IMR-90 (cell line): ENCODE data around the gene OTUD5. TPM values are rescaled to one million over a fixed set of nuclear protein-coding genes. Genes with fewer than 3 reads are reported as not detected.

Experiments
- ATAC-seq: fragments of 200-7000 bp; cut with Tn5 transposase; 2 replicates; pipeline ENCODE4 v1.9.1; 2020; ENCODE audit warnings: low read depth, mild to moderate bottlenecking, moderate library complexity
- BruUV-seq: library from RNA; stranded (reverse); fragments of 400-500 nt; replicated peaks from 2 replicates; lab custom pipeline; 2021; lab: Mats Ljungman, UMichigan
- CTCF ChIA-PET: fragments of 300-600 bp; formaldehyde crosslinking; extraction: SDS; loops from one replicate; lab custom pipeline; 2021; ENCODE audit warnings: antibody characterized with exemption; lab: Yijun Ruan, JAX
- POLR2A ChIA-PET: fragments of 300-600 bp; sonication (Branson Sonifier 250); formaldehyde crosslinking; loops from one replicate; lab custom pipeline; 2022; ENCODE audit warnings: antibody characterized with exemption; ENCODE audit not compliant: unreplicated experiment; lab: Charles Lee
- DNase-seq: peaks from one replicate; pipeline ENCODE4 v3.0.0; 2013
- H2AFZ ChIP-seq: replicated peaks from 2 replicates; pipeline ENCODE3; 2013; ENCODE audit warnings: low read length, mild to moderate bottlenecking; ENCODE audit not compliant: poor library complexity
- H2AK5ac ChIP-seq: 2 replicates; pipeline ENCODE4 v1.6.1; 2013; ENCODE audit warnings: low read depth, low read length, inconsistent platforms
- H2AK9ac ChIP-seq: replicated peaks from 2 replicates; pipeline ENCODE3; 2013; ENCODE audit warnings: mild to moderate bottlenecking, low read depth, low read length, moderate library complexity; ENCODE audit not compliant: poor library complexity
- H2BK120ac ChIP-seq: 2 replicates; pipeline ENCODE4 v1.6.1; 2013; ENCODE audit warnings: low read depth, low read length, inconsistent platforms
- H2BK15ac ChIP-seq: 3 replicates; pipeline ENCODE4 v1.6.1; 2013; ENCODE audit warnings: low read depth, low read length, inconsistent platforms
- H2BK20ac ChIP-seq: 2 replicates; pipeline ENCODE4 v1.6.1; 2013; ENCODE audit warnings: low read depth, mild to moderate bottlenecking, inconsistent platforms, low read length, moderate library complexity
- H2BK5ac ChIP-seq: 2 replicates; pipeline ENCODE4 v1.6.1; 2013; ENCODE audit warnings: mild to moderate bottlenecking, low read depth, low read length, inconsistent platforms; ENCODE audit not compliant: poor library complexity, severe bottlenecking
- H3K14ac ChIP-seq: replicated peaks from 2 replicates; pipeline ENCODE4 v1.6.1; 2013; ENCODE audit warnings: low read depth, low read length, inconsistent platforms
- H3K18ac ChIP-seq: 2 replicates; pipeline ENCODE4 v1.6.1; 2013; ENCODE audit warnings: low read depth, low read length, control low read depth
- H3K23ac ChIP-seq: 2 replicates; pipeline ENCODE4 v1.6.1; 2013; ENCODE audit warnings: low read depth, low read length, inconsistent platforms
- H3K27ac ChIP-seq: 2 replicates; pipeline ENCODE4 v1.5.1; 2013; ENCODE audit warnings: mild to moderate bottlenecking, control low read depth, low read length; ENCODE audit not compliant: insufficient read depth
- H3K27me3 ChIP-seq: 2 replicates; pipeline ENCODE4 v1.6.1; 2013; ENCODE audit warnings: low read length; ENCODE audit not compliant: control insufficient read depth, insufficient read depth
- H3K36me3 ChIP-seq: 2 replicates; pipeline ENCODE4 v1.6.1; 2013; ENCODE audit warnings: low read length, mixed read lengths; ENCODE audit not compliant: control insufficient read depth, insufficient read depth
- H3K4ac ChIP-seq: 2 replicates; pipeline ENCODE4 v1.6.1; 2013; ENCODE audit warnings: low read depth, low read length, inconsistent platforms
- H3K4me1 ChIP-seq: 2 replicates; pipeline ENCODE4 v1.6.1; 2013; ENCODE audit warnings: low read length, mixed read lengths; ENCODE audit not compliant: control insufficient read depth, insufficient read depth
- H3K4me2 ChIP-seq: 2 replicates; pipeline ENCODE4 v1.6.1; 2013; ENCODE audit warnings: low read depth, mild to moderate bottlenecking, control low read depth, low read length, moderate library complexity
- H3K4me3 ChIP-seq: 2 replicates; pipeline ENCODE4 v1.5.1; 2013; ENCODE audit warnings: low read depth, mild to moderate bottlenecking, control low read depth, low read length, moderate library complexity; ENCODE audit not compliant: insufficient read depth
- H3K56ac ChIP-seq: 2 replicates; pipeline ENCODE4 v1.6.1; 2013; ENCODE audit warnings: low read length, inconsistent platforms; ENCODE audit not compliant: insufficient read depth; ENCODE audit errors: extremely low read depth
- H3K79me1 ChIP-seq, 2 experiments: 2 replicates each; pipeline ENCODE4 v1.6.1; 2013; ENCODE audit warnings: low read length in 2 of 2, inconsistent platforms in 1 of 2, low read depth in 1 of 2
- H3K9ac ChIP-seq: 2 replicates; pipeline ENCODE4 v1.6.1; 2013; ENCODE audit warnings: low read depth, low read length, control low read depth
- H3K9me1 ChIP-seq: 2 replicates; pipeline ENCODE4 v1.6.1; 2013; ENCODE audit warnings: low read length, inconsistent platforms; ENCODE audit not compliant: insufficient read depth
- H3K9me3 ChIP-seq: 2 replicates; pipeline ENCODE4 v1.6.1; 2013; ENCODE audit warnings: low read length; ENCODE audit not compliant: control insufficient read depth, insufficient read depth
- H4K20me1 ChIP-seq: 2 replicates; pipeline ENCODE4 v1.6.1; 2013; ENCODE audit warnings: low read length, inconsistent platforms; ENCODE audit not compliant: insufficient read depth
- H4K5ac ChIP-seq: 2 replicates; pipeline ENCODE4 v1.6.1; 2013; ENCODE audit warnings: mild to moderate bottlenecking, low read depth, low read length, control low read depth
- H4K8ac ChIP-seq, 2 experiments: 2 replicates each; pipeline ENCODE4 v1.6.1; 2013; ENCODE audit warnings: low read depth in 2 of 2, low read length in 2 of 2, control low read depth in 1 of 2, inconsistent platforms in 1 of 2
- H4K91ac ChIP-seq: 2 replicates; pipeline ENCODE4 v1.6.1; 2013; ENCODE audit warnings: low read depth, low read length, inconsistent platforms; ENCODE audit not compliant: insufficient read depth
- BHLHE40 ChIP-seq: fragments of 150-350 bp; IDR thresholded peaks from 2 replicates; pipeline ENCODE4 v1.6.1; 2016; ENCODE audit warnings: mild to moderate bottlenecking, low read depth, low read length
- CEBPB ChIP-seq: IDR thresholded peaks from 2 replicates; pipeline ENCODE4 v1.6.1; 2012; ENCODE audit warnings: low read depth, low read length, improper control_type of control experiment
- CHD1 ChIP-seq: IDR thresholded peaks from 2 replicates; pipeline ENCODE4 v1.6.1; 2012; ENCODE audit warnings: low read depth, low read length, improper control_type of control experiment
- FOS ChIP-seq: fragments of 150-350 bp; IDR thresholded peaks from 2 replicates; pipeline ENCODE4 v1.6.1; 2016; ENCODE audit warnings: low read depth, low read length
- MAFK ChIP-seq: IDR thresholded peaks from 2 replicates; pipeline ENCODE4 v1.6.1; 2012; ENCODE audit warnings: low read depth, low read length, improper control_type of control experiment
- MAZ ChIP-seq: IDR thresholded peaks from 2 replicates; pipeline ENCODE4 v1.6.1; 2012; ENCODE audit warnings: low read depth, mild to moderate bottlenecking, low read length, improper control_type of control experiment, moderate library complexity, borderline replicate concordance
- MXI1 ChIP-seq: IDR thresholded peaks from 2 replicates; pipeline ENCODE4 v1.6.1; 2012; ENCODE audit warnings: low read depth, mild to moderate bottlenecking, low read length, moderate library complexity, borderline replicate concordance
- NFE2L2 ChIP-seq: fragments of 150-350 bp; IDR thresholded peaks from 2 replicates; pipeline ENCODE4 v1.6.1; 2016; ENCODE audit warnings: low read depth, mild to moderate bottlenecking, low read length
- POLR2A ChIP-seq: IDR thresholded peaks from 2 replicates; pipeline ENCODE4 v1.6.1; 2012; ENCODE audit warnings: mild to moderate bottlenecking, low read depth, low read length
- RAD21 ChIP-seq: IDR thresholded peaks from 2 replicates; pipeline ENCODE4 v1.6.1; 2012; ENCODE audit warnings: low read length, improper control_type of control experiment
- RCOR1 ChIP-seq: IDR thresholded peaks from 2 replicates; pipeline ENCODE4 v1.6.1; 2012; ENCODE audit warnings: mild to moderate bottlenecking, low read length, improper control_type of control experiment; ENCODE audit not compliant: insufficient replicate concordance
- RFX5 ChIP-seq: IDR thresholded peaks from 2 replicates; pipeline ENCODE4 v1.8.0; 2012; ENCODE audit warnings: low read depth, mild to moderate bottlenecking, low read length, moderate library complexity
- SMC3 ChIP-seq: fragments of 150-350 bp; IDR thresholded peaks from 2 replicates; pipeline ENCODE4 v1.6.1; 2016; ENCODE audit warnings: low read depth, mild to moderate bottlenecking, antibody characterized with exemption, low read length, moderate library complexity
- WGBS, 2 experiments: methylation state at CpG; one replicate each; pipeline versions ENCODE4 v1.1.5 to v1.1.7; 2013; ENCODE audit warnings: missing lambda C conversion rate in 2 of 2; ENCODE audit not compliant: insufficient read length in 1 of 2; ENCODE audit errors: extremely low coverage in 2 of 2; 5-methylcytosine and 5-hydroxymethylcytosine counted together
- dilution Hi-C: fragments of 300-500 bp; cut with HindIII; formaldehyde crosslinking; loops from one replicate; pipeline ENCODE4 v1.14.3; 2018; ENCODE audit warnings: low sequenced_read_pairs; ENCODE audit not compliant: unreplicated experiment
- in situ Hi-C: fragments of 300-500 bp; cut with MboI; formaldehyde crosslinking; loops from 3 replicates; pipeline ENCODE4 v1.14.3; 2019; ENCODE audit warnings: low sequenced_read_pairs, inconsistent platforms, mixed read lengths
- intact Hi-C: fragments of 100-400 bp; cut with micrococcal nuclease; formaldehyde crosslinking; loops from 2 replicates; pipeline ENCODE4 v1.10.0; 2022
- polyA plus RNA-seq, 3 experiments: library from polyadenylated mRNA; depleted of rRNA; stranded (reverse); fragments of >200 nt; gene quantifications; 2 replicates each; pipeline ENCODE4 v1.2.3, GENCODE V29; 2012; ENCODE audit warnings: low replicate concordance in 1 of 3
- total RNA-seq: library from RNA; depleted of rRNA; stranded (reverse); fragments of >200 nt; gene quantifications from 2 replicates; pipeline ENCODE4 v1.2.3, GENCODE V29; 2012
- TF ChIP-seq, protein P1 (sequence below): fragments of 150-350 bp; IDR thresholded peaks from 2 replicates; pipeline ENCODE4 v1.6.1; 2017; ENCODE audit warnings: mild to moderate bottlenecking, antibody characterized with exemption, low read length, low read depth
- TF ChIP-seq, protein P2 (sequence below): conservative IDR thresholded peaks from 2 replicates; pipeline ENCODE4 v1.5.1; 2012; ENCODE audit warnings: mild to moderate bottlenecking, low read depth, low read length, improper control_type of control experiment
- TF ChIP-seq, protein P3 (sequence below): fragments of 150-350 bp; IDR thresholded peaks from 2 replicates; pipeline ENCODE4 v1.6.1; 2016; ENCODE audit warnings: low read depth, mild to moderate bottlenecking, low read length, moderate library complexity, borderline replicate concordance

OTUD5 gene
- total and polyA plus RNA-seq, 2 of the 4 experiments (the other 2 are of a cell fraction): 30.6 to 50.4 TPM

DNA sequence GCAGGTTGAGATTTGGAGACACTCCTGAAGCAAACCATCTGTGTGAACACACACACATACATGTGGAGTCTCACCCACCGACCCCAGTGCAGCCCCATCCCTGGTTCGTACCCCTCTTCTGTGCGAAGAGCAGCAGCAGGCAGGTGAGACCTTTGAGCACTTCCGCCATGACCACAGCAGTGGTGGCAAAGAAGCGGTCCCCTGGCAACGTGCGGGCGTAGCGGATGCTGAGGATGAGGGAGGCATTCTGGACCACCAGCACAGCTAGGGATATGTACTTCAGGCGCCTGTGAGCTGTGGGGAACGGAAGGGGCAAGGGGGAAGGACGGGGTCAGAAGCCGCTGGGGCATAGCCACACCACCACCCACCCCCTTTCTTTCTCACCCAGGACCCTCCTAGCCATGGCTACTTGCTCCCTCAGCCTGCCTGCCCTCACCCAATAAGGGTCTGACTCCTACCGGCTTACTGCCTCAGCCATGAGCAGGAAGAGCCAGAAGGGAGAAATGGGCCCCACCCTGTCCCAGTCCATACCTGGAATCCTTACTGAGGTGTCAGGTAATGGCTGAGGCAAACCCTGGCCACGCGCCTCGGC lies 47.6 kb downstream of the OTUD5 start:
- intact Hi-C loops: no loop called here

More for the DNA sequence above, 47.6 kb downstream of the OTUD5 start:
- H3K9me3 ChIP-seq: no peaks in the 10 kb centered on the region; the same call in 1 of the 2 replicates
- no peak overlapping the region for H4K91ac ChIP-seq
- H3K4me3 ChIP-seq: no peak overlapping the region
- H3K23ac ChIP-seq: no peak overlapping the region
- dilution Hi-C loops: no loop called here
- no TSS peak for BruUV-seq
- no peak overlapping the region for H2AK9ac ChIP-seq
- no peak overlapping the region; the same call in 1 of the 2 replicates for H2AK5ac ChIP-seq
- H4K8ac ChIP-seq: no peak overlapping the region
- no peak overlapping the region for H3K14ac ChIP-seq
- CTCF ChIA-PET: no interaction called here
- WGBS, 2 experiments: no CpG with 5 or more reads among the region's 17 CpGs
- no peak overlapping the region for H3K27ac ChIP-seq
- H3K27me3 ChIP-seq: no peaks in the 10 kb centered on the region
- no peak overlapping the region for H4K5ac ChIP-seq
- TF ChIP-seq, protein P1, sequence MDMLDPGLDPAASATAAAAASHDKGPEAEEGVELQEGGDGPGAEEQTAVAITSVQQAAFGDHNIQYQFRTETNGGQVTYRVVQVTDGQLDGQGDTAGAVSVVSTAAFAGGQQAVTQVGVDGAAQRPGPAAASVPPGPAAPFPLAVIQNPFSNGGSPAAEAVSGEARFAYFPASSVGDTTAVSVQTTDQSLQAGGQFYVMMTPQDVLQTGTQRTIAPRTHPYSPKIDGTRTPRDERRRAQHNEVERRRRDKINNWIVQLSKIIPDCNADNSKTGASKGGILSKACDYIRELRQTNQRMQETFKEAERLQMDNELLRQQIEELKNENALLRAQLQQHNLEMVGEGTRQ: no peak
- no peak for TF ChIP-seq SMC3
- TF ChIP-seq FOS: no peak
- TF ChIP-seq, protein P2, sequence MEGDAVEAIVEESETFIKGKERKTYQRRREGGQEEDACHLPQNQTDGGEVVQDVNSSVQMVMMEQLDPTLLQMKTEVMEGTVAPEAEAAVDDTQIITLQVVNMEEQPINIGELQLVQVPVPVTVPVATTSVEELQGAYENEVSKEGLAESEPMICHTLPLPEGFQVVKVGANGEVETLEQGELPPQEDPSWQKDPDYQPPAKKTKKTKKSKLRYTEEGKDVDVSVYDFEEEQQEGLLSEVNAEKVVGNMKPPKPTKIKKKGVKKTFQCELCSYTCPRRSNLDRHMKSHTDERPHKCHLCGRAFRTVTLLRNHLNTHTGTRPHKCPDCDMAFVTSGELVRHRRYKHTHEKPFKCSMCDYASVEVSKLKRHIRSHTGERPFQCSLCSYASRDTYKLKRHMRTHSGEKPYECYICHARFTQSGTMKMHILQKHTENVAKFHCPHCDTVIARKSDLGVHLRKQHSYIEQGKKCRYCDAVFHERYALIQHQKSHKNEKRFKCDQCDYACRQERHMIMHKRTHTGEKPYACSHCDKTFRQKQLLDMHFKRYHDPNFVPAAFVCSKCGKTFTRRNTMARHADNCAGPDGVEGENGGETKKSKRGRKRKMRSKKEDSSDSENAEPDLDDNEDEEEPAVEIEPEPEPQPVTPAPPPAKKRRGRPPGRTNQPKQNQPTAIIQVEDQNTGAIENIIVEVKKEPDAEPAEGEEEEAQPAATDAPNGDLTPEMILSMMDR: no peak
- TF ChIP-seq CEBPB: no peak
- no peak for TF ChIP-seq BHLHE40
- no peak for TF ChIP-seq CHD1
- TF ChIP-seq POLR2A: no peak
- no peak for TF ChIP-seq MAZ
- TF ChIP-seq MXI1: no peak
- TF ChIP-seq, protein P3, sequence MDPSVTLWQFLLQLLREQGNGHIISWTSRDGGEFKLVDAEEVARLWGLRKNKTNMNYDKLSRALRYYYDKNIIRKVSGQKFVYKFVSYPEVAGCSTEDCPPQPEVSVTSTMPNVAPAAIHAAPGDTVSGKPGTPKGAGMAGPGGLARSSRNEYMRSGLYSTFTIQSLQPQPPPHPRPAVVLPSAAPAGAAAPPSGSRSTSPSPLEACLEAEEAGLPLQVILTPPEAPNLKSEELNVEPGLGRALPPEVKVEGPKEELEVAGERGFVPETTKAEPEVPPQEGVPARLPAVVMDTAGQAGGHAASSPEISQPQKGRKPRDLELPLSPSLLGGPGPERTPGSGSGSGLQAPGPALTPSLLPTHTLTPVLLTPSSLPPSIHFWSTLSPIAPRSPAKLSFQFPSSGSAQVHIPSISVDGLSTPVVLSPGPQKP: no peak
- no peak for TF ChIP-seq RCOR1
- no peak for TF ChIP-seq RFX5
- TF ChIP-seq RAD21: no peak
- TF ChIP-seq NFE2L2: no peak
- no peak for TF ChIP-seq MAFK
- H2BK120ac ChIP-seq: no peak overlapping the region
- H3K4me2 ChIP-seq: no peak overlapping the region
- H2BK20ac ChIP-seq: no peak overlapping the region
- H3K9ac ChIP-seq: no peak overlapping the region
- no peak overlapping the region for H3K4ac ChIP-seq
- no peak for DNase-seq
- H2AFZ ChIP-seq: no peak overlapping the region
- H2BK5ac ChIP-seq: no peak overlapping the region
- H3K79me1 ChIP-seq: peaks cover 13 to 26% of the 10 kb centered on the region in 2 experiments
- ATAC-seq: no peak
- POLR2A ChIA-PET: no interaction called here
- no peaks in the 10 kb centered on the region; the same call in 1 of the 2 replicates for H4K20me1 ChIP-seq
- H3K18ac ChIP-seq: no peak overlapping the region
- peaks cover 11% of the 10 kb centered on the region; the same call in 1 of the 2 replicates for H3K36me3 ChIP-seq
- H3K56ac ChIP-seq: no peak overlapping the region
- in situ Hi-C loops: no loop called here
- peaks cover 3% of the 10 kb centered on the region; the same call in 1 of the 2 replicates for H3K9me1 ChIP-seq
- no peak overlapping the region for H2BK15ac ChIP-seq
- H3K4me1 ChIP-seq: peaks cover 3% of the 10 kb centered on the region; the same call in 1 of the 2 replicates
